GM12801 (cell line): ENCODE measurements around the gene MAST3.

Experiments
- TF ChIP-seq, protein P1 (sequence below): IDR thresholded peaks from one replicate; pipeline ENCODE4 v1.5.1; 2011; ENCODE audit warnings: control low read depth; ENCODE audit not compliant: insufficient read length; ENCODE audit errors: extremely low read depth

Gene MAST3

GRCh38 chr19:18144361-18144760, 46.8 kb downstream of the MAST3 start:
- TF ChIP-seq, protein P1, sequence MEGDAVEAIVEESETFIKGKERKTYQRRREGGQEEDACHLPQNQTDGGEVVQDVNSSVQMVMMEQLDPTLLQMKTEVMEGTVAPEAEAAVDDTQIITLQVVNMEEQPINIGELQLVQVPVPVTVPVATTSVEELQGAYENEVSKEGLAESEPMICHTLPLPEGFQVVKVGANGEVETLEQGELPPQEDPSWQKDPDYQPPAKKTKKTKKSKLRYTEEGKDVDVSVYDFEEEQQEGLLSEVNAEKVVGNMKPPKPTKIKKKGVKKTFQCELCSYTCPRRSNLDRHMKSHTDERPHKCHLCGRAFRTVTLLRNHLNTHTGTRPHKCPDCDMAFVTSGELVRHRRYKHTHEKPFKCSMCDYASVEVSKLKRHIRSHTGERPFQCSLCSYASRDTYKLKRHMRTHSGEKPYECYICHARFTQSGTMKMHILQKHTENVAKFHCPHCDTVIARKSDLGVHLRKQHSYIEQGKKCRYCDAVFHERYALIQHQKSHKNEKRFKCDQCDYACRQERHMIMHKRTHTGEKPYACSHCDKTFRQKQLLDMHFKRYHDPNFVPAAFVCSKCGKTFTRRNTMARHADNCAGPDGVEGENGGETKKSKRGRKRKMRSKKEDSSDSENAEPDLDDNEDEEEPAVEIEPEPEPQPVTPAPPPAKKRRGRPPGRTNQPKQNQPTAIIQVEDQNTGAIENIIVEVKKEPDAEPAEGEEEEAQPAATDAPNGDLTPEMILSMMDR: no peak

- TF ChIP-seq, protein P1: no peak
Observed at GRCh38 chr19:18144906-18145305, 47.3 kb downstream of the MAST3 start.

DNA sequence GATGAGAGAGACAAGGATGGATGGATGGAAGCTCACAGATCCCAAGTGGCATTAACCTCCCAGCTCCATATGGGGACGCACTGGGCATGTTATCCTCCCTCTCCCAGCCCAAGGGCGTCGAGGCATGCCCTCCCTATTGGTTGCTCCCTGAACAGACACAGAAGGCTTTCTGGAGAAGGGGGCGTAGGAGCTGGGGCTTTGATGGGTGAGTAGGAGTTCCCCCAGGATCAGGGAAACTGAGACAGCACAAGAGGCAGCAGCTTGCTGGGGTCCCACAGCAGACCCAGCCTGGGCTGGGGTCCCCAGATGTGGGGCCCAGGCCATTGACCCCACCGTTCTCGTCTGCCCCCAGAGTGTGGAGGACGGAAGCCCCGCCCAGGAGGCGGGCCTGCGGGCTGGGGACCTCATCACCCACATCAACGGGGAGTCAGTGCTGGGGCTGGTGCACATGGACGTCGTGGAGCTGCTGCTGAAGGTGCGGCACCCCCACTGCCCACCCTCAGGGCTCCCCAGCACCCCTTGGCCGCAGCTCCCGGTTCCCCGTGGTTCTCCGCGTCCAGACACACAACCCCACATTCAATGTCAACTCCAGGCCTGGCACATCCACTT, 47.9 kb downstream of the MAST3 start:
- TF ChIP-seq, protein P1: no peak

GRCh38 chr19:18147396-18147795, 49.8 kb downstream of the MAST3 start:
- TF ChIP-seq, protein P1: no peak

DNA sequence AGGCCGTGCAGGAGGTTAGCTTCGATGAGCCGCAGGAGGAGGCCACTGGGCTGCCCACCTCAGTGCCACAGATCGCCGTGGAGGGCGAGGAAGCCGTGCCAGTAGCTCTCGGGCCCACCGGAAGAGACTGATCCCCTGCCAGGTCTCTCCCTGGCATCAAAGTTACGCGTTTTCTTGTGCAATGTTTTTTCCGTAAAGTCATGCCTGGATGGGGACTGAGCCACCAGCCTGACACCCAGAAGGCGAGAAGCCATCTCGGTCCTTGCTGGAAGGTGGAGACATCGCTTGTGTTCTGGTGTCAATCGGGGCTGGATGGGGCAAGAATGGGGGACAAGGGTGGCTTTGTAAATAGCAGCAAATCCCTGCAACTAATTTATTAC, 52.0 kb downstream of the MAST3 start:
- TF ChIP-seq, protein P1: no peak

DNA sequence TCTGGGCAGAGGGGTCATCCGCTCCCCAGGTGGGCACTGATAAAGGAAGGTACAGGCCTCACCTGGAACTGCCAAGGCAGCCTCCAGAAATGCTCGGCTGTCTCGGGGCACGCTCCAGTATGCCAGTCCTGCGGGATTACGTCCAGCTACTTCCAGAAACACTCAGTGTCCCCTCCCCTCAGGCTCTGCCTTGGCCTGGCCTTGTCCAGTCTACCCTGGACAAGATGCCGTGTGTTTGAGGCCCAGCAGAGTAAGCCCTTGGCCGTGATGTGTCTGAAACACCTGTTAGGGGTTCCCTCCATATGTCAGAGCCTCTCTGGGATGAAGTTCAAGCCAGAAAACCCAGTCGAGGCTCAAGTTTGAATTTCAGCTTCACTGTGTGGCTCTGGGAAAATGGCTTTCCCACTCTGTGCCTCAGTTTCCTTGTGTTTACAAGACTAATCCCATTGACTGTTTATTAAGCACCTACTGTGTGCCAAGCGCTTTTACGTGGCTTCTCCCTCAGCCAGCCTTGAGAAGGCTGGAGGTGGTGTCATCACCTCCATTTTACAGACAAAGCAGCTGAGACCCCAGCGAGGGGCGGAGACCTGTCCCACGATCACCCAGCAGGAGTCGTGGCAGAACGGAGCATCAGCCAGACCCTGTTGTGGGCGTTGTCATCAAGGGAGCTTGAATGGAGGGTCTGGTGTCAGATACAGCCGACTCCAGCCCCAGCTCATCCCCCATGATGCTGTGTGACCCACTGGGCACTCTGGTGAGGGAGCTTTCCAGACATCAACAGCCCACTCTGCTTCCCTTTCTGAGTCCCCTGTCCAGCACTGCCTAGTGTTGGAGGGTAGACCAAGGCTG, 53.4 kb downstream of the MAST3 start:
- TF ChIP-seq, protein P1: no peak

- TF ChIP-seq, protein P1: no peak
Observed at GRCh38 chr19:18152442-18152816, 54.9 kb downstream of the MAST3 start.
